Femur (tissue), 1 donor: ENCODE results near the gene FUT8.
A peak's percentile ranks its signal among the peaks of the same experiment; 100 is the strongest.

Experiments used
- DNase-seq: peaks from one replicate; pipeline ENCODE4 v3.0.0-alpha.2; 2017

FUT8 gene

DNA sequence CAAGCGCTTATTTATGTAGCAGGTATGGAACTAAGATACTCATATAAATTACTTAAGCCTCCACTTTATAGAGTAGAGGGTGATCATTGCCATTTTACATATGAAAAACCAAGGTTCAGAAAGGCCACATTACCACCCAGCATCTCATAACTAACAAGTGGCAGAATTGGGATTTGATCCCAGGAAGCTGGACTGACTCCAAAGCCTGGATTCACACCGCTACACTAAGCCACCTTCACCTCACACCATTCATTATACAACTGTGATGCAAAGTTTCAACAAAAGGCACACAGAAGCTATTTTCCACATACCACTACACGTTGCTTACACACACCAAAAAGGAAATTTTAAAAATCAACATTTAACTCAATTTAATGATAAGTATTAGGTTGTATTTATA is 370.6 kb downstream of the FUT8 start:
- no peak for DNase-seq

DNA sequence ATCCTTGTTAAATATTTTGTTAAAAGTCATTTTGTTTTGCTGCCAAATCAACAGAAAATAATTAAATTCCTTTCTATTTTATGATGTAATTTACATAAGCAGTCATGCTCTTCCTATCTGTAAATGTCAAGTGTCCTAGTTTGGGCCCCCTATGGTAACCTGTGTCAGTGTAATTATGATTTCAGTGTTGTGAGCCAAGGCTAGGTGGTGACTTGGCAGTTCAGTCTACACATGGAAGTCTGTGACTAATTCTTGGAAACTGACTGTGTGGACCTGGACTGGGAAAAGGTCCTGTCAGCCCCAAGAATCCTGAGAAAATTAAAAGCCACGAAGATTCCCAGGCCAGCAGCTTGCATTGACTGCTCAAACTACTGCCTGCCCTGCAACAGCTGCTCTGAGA is 371.0 kb downstream of the FUT8 start:
- DNase-seq = no peak

DNA sequence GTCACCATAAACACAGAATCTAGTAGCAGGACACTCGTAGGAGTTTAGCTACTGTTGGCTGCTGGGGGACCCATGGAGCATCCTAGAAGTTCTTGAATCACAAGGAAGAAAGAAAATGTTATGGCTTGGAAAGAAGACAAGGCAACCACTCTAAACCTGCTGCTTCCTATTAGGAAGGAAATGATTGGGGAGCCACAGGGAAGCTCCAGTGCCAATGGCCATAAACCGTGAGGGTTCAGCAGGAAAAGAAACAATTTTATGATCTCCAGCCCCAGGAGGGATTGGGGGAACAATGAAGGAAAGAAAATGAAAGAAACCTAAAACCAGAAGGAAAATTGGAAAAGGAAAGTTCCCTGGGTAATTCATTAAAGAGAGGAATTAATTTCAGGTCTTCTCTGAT is 372.0 kb downstream of the FUT8 start:
- DNase-seq = no peak

DNA sequence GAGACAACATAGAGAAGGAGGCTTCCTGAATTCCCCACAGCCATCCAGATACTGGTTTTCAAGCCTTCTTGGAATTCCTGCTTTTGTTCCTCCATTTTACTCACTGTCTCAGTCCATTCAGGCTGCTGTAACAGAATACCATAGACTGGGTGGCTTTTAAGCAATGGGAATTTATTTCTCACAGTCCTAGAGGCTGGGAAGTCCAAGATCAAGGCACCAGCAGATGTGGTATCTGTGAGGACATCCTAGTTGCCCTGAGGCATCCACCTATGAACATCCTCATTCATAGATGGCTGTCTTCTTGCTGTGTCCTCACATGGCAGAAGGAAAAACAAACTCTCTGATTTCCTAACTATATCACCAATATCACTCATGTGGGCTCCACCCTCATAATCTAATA is 374.9 kb downstream of the FUT8 start:
- DNase-seq = no peak

DNA sequence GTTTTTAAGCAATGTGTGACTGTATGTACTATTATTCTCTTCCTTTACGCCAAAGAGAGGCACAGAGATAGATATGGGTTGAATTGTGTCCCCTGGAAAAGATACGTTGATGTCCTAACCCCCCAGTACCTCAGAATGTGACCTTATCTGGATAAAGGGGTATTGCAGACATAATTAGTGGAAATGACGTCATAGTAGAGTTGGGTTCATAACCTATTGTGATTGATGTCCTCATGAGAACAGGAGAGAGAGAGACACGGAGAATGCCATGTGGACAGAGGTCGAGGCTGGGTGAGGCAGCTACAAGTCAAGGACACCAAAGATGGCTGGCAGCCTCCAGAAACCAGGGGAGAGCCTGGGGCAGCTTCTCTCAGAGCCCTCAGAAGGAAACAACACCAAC is 376.3 kb downstream of the FUT8 start:
- DNase-seq = no peak

DNA sequence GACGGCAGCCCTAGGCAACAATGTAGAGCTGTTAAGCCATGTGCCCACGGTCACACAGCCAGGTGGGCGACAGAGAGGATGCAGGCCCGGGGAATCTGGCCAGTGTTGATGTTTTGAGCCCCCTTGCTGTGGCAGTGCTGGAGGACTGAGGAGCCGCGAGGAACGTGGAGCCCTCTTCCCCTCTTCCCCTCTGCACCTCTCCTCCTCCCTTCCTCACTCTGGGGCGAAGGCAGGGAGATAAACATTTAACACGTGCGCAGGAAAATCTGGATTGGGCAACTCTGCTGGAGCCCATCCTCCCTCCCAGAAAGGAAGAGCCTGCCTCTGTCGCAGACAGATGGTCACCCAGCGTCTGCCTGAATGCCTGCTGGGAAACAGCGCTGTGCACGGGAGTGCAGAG is 376.8 kb downstream of the FUT8 start:
- no peak for DNase-seq

DNA sequence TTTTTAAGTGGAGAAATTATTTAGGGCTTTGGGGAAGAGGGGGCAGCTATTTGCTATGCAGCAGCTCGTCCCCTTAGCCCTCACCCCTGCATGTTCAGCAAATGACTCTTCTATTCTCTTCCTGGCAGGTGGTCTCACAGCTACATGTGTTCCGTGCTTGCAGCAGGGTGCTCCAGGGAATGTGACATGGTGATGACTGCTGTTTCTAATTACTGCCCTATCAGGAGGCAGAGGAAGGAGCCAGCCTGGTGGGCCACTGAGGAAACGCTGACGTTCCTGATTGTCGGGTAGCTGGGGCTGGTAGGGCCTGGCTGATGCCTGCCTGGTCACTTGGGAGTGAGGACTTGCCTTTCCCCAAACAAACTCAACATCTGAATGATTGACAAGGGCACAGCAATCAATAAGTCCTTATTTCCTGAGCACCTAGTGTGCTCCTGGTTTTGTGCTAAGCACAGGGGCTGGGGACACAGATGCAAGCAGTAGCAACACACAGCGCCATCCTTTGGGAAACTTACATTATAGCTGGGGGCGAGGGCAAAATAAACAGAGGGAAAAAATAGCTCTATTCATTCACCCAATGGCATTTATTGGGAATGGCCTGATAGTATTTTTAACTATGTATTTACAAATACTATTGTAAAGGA is 377.8 kb downstream of the FUT8 start:
- no peak for DNase-seq

DNA sequence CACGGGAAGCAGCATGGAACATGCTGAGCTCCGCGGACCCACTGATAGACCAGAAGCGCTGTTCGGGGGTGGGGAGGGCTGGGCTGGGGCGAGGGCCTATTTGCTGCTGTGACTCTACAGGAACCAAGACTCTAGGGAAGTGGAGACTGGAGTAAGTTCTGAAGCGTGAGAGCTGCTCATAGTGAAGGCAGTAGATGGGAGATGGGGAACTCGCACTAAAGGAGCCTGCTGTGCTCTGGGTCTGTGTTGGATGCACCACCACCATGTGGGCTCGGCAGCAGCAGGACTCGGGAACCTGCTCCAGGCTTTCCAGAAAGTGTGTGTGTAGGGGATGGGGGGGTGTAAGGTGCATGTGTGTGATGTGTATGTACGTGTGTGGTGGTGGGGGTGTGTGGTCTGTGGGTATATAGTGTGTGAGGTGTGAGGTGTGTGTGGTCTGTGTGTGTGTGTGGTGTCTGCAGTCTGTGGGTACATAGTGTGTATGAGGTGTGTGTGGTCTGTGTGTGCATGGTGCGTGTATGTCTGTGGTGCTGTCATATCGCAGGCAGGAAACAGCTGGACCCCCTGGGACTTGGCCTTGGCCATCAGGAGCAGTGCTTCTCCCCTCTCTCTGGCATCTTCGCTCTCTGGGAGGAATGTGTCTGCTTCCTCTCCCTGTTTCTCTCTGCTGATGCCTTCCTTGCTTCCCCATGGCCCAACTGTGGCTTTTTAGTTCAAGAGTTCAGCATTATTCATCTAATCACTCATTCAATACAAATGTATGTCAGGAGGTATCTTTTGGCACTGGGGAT is 378.9 kb downstream of the FUT8 start:
- peak; percentile 32 for DNase-seq

DNA sequence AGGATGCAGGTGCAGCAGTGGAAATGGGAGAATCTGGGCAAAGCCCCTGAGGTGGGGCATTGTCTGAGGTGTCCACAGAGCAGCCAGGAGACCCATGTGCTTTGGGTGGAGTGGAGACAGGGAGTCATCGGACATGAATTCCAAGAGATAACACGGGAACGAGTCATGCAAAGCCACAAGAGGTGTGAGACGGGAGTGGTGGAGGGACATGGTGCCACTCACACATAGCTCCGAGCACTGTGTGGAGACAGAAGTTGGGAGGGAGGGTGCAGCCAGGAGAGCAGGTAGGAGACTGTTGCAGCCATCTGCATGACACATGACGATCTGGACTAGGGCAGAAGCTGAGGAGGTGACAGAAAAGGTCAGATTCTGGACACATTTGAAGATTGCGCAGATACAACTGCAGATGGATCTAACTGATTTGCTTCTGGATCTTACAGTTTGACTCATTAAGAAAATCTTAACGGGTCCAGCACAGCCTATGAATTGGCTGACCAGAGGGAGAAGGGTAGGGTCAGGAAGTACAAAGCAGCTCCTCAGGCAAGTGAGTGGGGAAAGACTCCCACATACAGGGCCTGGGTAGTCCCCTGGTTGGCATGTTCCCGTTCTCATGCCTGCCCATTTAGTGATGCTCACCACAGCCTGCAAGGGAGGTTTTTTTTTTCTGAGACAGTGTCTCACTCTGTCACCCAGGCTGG is 379.8 kb downstream of the FUT8 start:
- no peak for DNase-seq
